Measurements from ENCODE around the gene SPOPL. TPM values are rescaled to one million over a fixed set of nuclear protein-coding genes. Genes with fewer than 3 reads are reported as not detected.

Gene SPOPL
- total RNA-seq, 1 experiment from 2014 or later, result 13.6 TPM

GRCh38 chr2:138500592-138501424, 762 bp upstream of the SPOPL start:
- Histone ChIP-seq H3K23ac (ENCODE audit: insufficient read length, low read depth, low read length) (no peak overlapping the region), H3K9me3 (ENCODE audit: control insufficient read depth, low read depth, low read length) (no peaks in the 10 kb centered on the region), H3K27ac (ENCODE audit: insufficient read length, low read depth, low read length) (peak overlapping the region; percentile 77), H2AFZ (ENCODE audit: low read length) (peak overlapping the region; percentile 94), H3K27me3 (ENCODE audit: insufficient read depth, low read length) (no peaks in the 10 kb centered on the region), H2BK20ac (ENCODE audit: low read depth, low read length, poor library complexity, severe bottlenecking) (no peak overlapping the region), H3K4me1 (ENCODE audit: insufficient read depth, low read length) (no peaks in the 10 kb centered on the region), H4K20me1 (ENCODE audit: control insufficient read depth, insufficient read depth, insufficient read length) (no peaks in the 10 kb centered on the region), H2BK120ac (ENCODE audit: low read depth, low read length, poor library complexity, severe bottlenecking) (peak overlapping the region; percentile 38), H2BK15ac (ENCODE audit: low read depth, low read length) (no peak overlapping the region; the same call in 1 of the 2 replicates), H3T11ph (ENCODE audit: low read length) (no peak overlapping the region), H4K5ac (ENCODE audit: insufficient read length, low read depth, low read length) (peak overlapping the region; percentile 81), H4K8ac (replicated peaks; ENCODE audit: insufficient read length, low read depth, low read length) (no peak overlapping the region), H3K4ac (ENCODE audit: low read depth, low read length) (peak overlapping the region; percentile 80; the same call in 1 of the 2 replicates), H4K91ac (ENCODE audit: insufficient read length, low read depth, low read length) (no peak overlapping the region), H3K79me2 (ENCODE audit: insufficient read depth, low read length) (peaks cover 2% of the 10 kb centered on the region; the same call in 1 of the 2 replicates), H3K4me2 (ENCODE audit: insufficient read depth, insufficient read length, low read length) (peak overlapping the region; percentile 95), H3K56ac (ENCODE audit: insufficient read length, low read depth, low read length) (no peak overlapping the region), H3K18ac (ENCODE audit: insufficient read length, low read depth, low read length) (peak overlapping the region; percentile 88), H2BK5ac (ENCODE audit: insufficient read length, low read length) (no peak overlapping the region), H3K14ac (ENCODE audit: insufficient read depth, low read length) (peak overlapping the region; percentile 85; the same call in 1 of the 2 replicates), H2BK12ac (ENCODE audit: insufficient read length, low read depth, low read length) (no peak overlapping the region), H2AK5ac (ENCODE audit: insufficient read length, low read length) (no peak overlapping the region), H3K23me2 (ENCODE audit: insufficient read length, low read depth, low read length, poor library complexity, severe bottlenecking) (peaks cover 8% of the 10 kb centered on the region), H3K79me1 (ENCODE audit: insufficient read depth, low read depth, low read length, poor library complexity, severe bottlenecking) (no peaks in the 10 kb centered on the region), H3K9ac (ENCODE audit: extremely low read depth, insufficient read length, low read length) (peak overlapping the region; percentile 92)
- H3K36me3 Mint-ChIP-seq (ENCODE audit: insufficient read depth in 1 of 3, low read depth in 3 of 3), result peaks cover 0 to 3% (median 0%) of the 10 kb centered on the region in 3 experiments; a peak in 2 of 7 replicates
- peaks cover 31 to 34% of the 10 kb centered on the region in 2 experiments for H3K4me1 Mint-ChIP-seq
- peak overlapping the region; percentile 78 to 83 for H3K4me3 Mint-ChIP-seq
- peak overlapping the region; percentile 88 to 97 (median 91); a peak in 6 of 7 replicates for H3K27ac Mint-ChIP-seq
- no peaks in the 10 kb centered on the region; the same call in 1 of the 2 replicates for H3K27me3 Mint-ChIP-seq (ENCODE audit: low read depth)
- TF ChIP-seq CTCF (conservative IDR thresholded peaks at IDR 0.05), result no peak
- DNase-seq, result no peak
- WGBS (ENCODE audit: extremely low coverage, insufficient read length, low lambda C conversion rate), result no CpG with 5 or more reads among the region's 20 CpGs
- H3K9me3 Mint-ChIP-seq, result no peaks in the 10 kb centered on the region
